Activated naive CD4-positive, alpha-beta T cell treated with anti-CD3 and anti-CD28 coated beads, Interleukin-2, amount 50 U/mL, for 16 hours (primary cell): ENCODE measurements around the gene NYAP1.
"Not testable (repeated sequence)": the region's sequence is repeated elsewhere in the genome, so short reads cannot be mapped to it uniquely, and the experiment has no call there.

Experiments
- DNase-seq: peaks from one replicate; pipeline ENCODE4 v3.0.0-alpha.2; 2020

Gene NYAP1

GRCh38 chr7:100484673-100485045, 932 bp downstream of the NYAP1 start:
- DNase-seq = no peak

- no peak for DNase-seq
Observed at GRCh38 chr7:100485471-100485876, 1.7 kb downstream of the NYAP1 start.

GRCh38 chr7:100486111-100486636, 2.4 kb downstream of the NYAP1 start:
- DNase-seq = no peak

GRCh38 chr7:100486753-100487446, 3.2 kb downstream of the NYAP1 start:
- no peak for DNase-seq

GRCh38 chr7:100488333-100489095, 4.8 kb downstream of the NYAP1 start:
- DNase-seq = no peak

- no peak for DNase-seq
Observed at GRCh38 chr7:100489121-100489520, 5.4 kb downstream of the NYAP1 start.

GRCh38 chr7:100489824-100490223, 6.1 kb downstream of the NYAP1 start:
- DNase-seq = no peak

- DNase-seq = no peak
Observed at GRCh38 chr7:100490483-100491191, 6.9 kb downstream of the NYAP1 start.

GRCh38 chr7:100491192-100491578, 7.5 kb downstream of the NYAP1 start:
- DNase-seq = no peak

- DNase-seq = no peak
Observed at GRCh38 chr7:100492738-100493475, 9.2 kb downstream of the NYAP1 start.

- DNase-seq = peak; percentile 69
Observed at GRCh38 chr7:100493476-100494264, 9.9 kb downstream of the NYAP1 start.

GRCh38 chr7:100496509-100496908, 12.8 kb downstream of the NYAP1 start:
- no peak for DNase-seq

- DNase-seq = not testable (repeated sequence)
Observed at GRCh38 chr7:100500743-100501142, 17.0 kb downstream of the NYAP1 start.

GRCh38 chr7:100504031-100504430, 20.3 kb downstream of the NYAP1 start:
- not testable (repeated sequence) for DNase-seq

GRCh38 chr7:100504887-100505611, 21.3 kb downstream of the NYAP1 start:
- DNase-seq = no peak

GRCh38 chr7:100506356-100506923, 22.7 kb downstream of the NYAP1 start:
- no peak for DNase-seq

GRCh38 chr7:100509231-100509630, 25.5 kb downstream of the NYAP1 start:
- no peak for DNase-seq

- DNase-seq = no peak
Observed at GRCh38 chr7:100510437-100511239, 26.9 kb downstream of the NYAP1 start.

- DNase-seq = no peak
Observed at GRCh38 chr7:100513212-100513810, 29.6 kb downstream of the NYAP1 start.
